ENCODE measurements around the gene GPNMB. TPM values are rescaled to one million over a fixed set of nuclear protein-coding genes. Genes with fewer than 3 reads are reported as not detected.

Gene GPNMB
- total and polyA plus RNA-seq, 2 of the 13 experiments (the other 11 are each of a cell fraction or from before 2014, with no cell fraction given), result 1.1 to 1.6 TPM

DNA sequence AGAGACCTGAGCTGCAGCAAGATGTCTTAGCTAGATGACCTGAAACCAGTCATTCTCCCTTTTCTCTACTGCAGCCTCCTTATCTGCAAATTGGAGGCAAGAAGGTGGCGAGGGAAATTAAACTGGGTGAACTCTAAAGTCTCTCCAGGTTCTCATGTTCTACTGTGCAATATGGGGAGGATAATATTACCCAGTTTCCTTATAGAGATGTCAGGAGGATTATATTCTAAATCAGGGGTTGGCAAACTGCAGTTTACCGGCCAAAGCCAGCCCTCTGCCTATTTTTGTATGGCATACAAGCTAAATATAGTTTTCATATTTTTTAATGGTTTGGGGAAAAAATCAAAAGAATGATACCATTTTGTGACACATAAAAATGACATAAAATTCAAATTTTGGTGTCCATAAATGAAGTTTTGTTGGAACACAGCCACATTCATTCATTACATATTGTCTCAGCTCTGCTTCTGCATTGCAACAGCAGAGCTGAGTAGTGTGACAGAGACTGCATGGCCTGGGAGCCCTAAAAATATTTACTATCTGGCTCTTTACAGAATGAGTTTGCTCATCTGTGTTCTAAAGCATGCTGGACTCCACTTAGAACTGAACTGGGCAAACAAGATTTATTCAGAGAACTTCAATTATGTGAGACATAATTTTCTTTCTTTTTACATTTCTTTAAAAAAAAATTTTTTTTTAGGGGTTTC lies 33.4 kb downstream of the GPNMB start (continued):
- TF ChIP-seq PTBP1 (IDR thresholded peaks at IDR 0.05; ENCODE audit: low read depth, low read length, poor library complexity, severe bottlenecking) (no peak), ZNF17 (CRISPR knock-in tag; IDR thresholded peaks at IDR 0.05) (no peak), CBFB (CRISPR knock-in tag; IDR thresholded peaks at IDR 0.05) (no peak), RFXAP (CRISPR knock-in tag; IDR thresholded peaks at IDR 0.05; ENCODE audit: borderline replicate concordance) (no peak), RFXANK (CRISPR knock-in tag; IDR thresholded peaks at IDR 0.05) (no peak), CHD4 (IDR thresholded peaks at IDR 0.05; ENCODE audit: borderline replicate concordance, low read length) (no peak), KLF6 (CRISPR knock-in tag; IDR thresholded peaks at IDR 0.05) (no peak)
- TF ChIP-seq, protein P1, sequence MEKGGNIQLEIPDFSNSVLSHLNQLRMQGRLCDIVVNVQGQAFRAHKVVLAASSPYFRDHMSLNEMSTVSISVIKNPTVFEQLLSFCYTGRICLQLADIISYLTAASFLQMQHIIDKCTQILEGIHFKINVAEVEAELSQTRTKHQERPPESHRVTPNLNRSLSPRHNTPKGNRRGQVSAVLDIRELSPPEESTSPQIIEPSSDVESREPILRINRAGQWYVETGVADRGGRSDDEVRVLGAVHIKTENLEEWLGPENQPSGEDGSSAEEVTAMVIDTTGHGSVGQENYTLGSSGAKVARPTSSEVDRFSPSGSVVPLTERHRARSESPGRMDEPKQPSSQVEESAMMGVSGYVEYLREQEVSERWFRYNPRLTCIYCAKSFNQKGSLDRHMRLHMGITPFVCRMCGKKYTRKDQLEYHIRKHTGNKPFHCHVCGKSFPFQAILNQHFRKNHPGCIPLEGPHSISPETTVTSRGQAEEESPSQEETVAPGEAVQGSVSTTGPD (CRISPR knock-in tag; IDR thresholded peaks at IDR 0.05), result no peak

DNA sequence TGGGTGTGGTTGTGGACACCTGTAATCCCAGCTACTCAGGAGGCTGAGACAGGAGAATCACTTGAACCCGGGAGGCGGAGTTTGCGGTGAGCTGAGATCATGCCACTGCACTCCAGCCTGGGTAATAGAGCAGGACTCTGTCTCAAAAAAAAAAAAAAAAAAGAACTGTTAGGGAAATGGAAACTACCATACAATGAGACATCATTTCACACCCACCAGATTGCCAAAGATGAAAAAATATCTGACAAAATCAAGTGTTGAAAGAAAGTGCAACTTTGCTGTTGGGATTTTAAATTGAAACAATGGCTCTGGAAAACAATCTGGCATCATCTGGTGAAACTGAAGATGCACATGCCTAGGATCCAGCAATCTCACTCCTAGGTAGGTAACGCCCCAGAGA lies 36.5 kb downstream of the GPNMB start:
- H3K9me3 ChIP-seq (ENCODE audit: low read length), result no peaks in the 10 kb centered on the region
- H3K27ac ChIP-seq (ENCODE audit: extremely low read length, insufficient read depth, low read length), result no peak overlapping the region
- DNase-seq (ENCODE audit: low spot score) (no peak), ATAC-seq (no peak), FAIRE-seq (no peak)
- POLR2A ChIA-PET, result interaction anchor here (1.0 to 3.1 kb wide), 4 partner anchors 9 to 75 kb away, joined by 3 to 15 read pairs (median 7); partner anchors contain the start of gene MALSU1
- peaks cover 44% of the 10 kb centered on the region for H3K4me1 ChIP-seq (ENCODE audit: insufficient read depth, low read length)
- in situ Hi-C loops (cut with HindIII; ENCODE audit: extremely low pct_ligation_motif_present, low pct_unique_long_range_greater_than_20kb) (no loop called here), intact Hi-C loops (cut with micrococcal nuclease; ENCODE audit: unreplicated experiment) (no loop called here)
- no TSS peak for BruUV-seq (replicated peaks)
- no peak overlapping the region for H3K4me2 ChIP-seq (ENCODE audit: low read depth, low read length)
- H2AFZ ChIP-seq (ENCODE audit: low read length), result no peak overlapping the region
- H3K79me2 ChIP-seq (ENCODE audit: insufficient read depth, low read length), result no peaks in the 10 kb centered on the region
- H3K4me3 ChIP-seq (replicated peaks in 1 of 3; ENCODE audit: insufficient read depth in 1 of 3, low read depth in 2 of 3, low read length in 3 of 3), result no peak overlapping the region
- WGBS (ENCODE audit: low lambda C conversion rate), result 94% methylated on average over 4 of the region's 4 CpGs
- no peaks in the 10 kb centered on the region for H3K27me3 ChIP-seq (ENCODE audit: control insufficient read depth in 1 of 2, insufficient read depth in 2 of 2, low read length in 2 of 2)
- CTCF ChIA-PET (ENCODE audit: low intra/inter-chr PET ratio, low total read pairs), result no interaction called here
- no peak overlapping the region for H3K9ac ChIP-seq (ENCODE audit: insufficient read depth, low read depth, low read length)
- TF ChIP-seq, protein P2, sequence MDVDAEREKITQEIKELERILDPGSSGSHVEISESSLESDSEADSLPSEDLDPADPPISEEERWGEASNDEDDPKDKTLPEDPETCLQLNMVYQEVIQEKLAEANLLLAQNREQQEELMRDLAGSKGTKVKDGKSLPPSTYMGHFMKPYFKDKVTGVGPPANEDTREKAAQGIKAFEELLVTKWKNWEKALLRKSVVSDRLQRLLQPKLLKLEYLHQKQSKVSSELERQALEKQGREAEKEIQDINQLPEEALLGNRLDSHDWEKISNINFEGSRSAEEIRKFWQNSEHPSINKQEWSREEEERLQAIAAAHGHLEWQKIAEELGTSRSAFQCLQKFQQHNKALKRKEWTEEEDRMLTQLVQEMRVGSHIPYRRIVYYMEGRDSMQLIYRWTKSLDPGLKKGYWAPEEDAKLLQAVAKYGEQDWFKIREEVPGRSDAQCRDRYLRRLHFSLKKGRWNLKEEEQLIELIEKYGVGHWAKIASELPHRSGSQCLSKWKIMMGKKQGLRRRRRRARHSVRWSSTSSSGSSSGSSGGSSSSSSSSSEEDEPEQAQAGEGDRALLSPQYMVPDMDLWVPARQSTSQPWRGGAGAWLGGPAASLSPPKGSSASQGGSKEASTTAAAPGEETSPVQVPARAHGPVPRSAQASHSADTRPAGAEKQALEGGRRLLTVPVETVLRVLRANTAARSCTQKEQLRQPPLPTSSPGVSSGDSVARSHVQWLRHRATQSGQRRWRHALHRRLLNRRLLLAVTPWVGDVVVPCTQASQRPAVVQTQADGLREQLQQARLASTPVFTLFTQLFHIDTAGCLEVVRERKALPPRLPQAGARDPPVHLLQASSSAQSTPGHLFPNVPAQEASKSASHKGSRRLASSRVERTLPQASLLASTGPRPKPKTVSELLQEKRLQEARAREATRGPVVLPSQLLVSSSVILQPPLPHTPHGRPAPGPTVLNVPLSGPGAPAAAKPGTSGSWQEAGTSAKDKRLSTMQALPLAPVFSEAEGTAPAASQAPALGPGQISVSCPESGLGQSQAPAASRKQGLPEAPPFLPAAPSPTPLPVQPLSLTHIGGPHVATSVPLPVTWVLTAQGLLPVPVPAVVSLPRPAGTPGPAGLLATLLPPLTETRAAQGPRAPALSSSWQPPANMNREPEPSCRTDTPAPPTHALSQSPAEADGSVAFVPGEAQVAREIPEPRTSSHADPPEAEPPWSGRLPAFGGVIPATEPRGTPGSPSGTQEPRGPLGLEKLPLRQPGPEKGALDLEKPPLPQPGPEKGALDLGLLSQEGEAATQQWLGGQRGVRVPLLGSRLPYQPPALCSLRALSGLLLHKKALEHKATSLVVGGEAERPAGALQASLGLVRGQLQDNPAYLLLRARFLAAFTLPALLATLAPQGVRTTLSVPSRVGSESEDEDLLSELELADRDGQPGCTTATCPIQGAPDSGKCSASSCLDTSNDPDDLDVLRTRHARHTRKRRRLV (CRISPR knock-in tag; IDR thresholded peaks at IDR 0.05), result no peak
- no peaks in the 10 kb centered on the region for H3K36me3 ChIP-seq (replicated peaks in 1 of 2; ENCODE audit: control insufficient read depth in 1 of 2, insufficient read depth in 2 of 2, low read length in 2 of 2)
- no peaks in the 10 kb centered on the region for H4K20me1 ChIP-seq (ENCODE audit: insufficient read depth, low read length)

Measured in HepG2 (cell line).